Neuronal stem cell (in vitro differentiated cells): ENCODE data around the gene CCL24.
"Not testable (repeated sequence)": the region's sequence is repeated elsewhere in the genome, so short reads cannot be mapped to it uniquely, and the experiment has no call there.

ENCODE experiments used
- DNase-seq: peaks from one replicate; pipeline ENCODE4 v3.0.0-alpha.2; 2013; ENCODE audit warnings: low spot score
- H2AFZ ChIP-seq: one replicate; pipeline ENCODE4 v1.6.1; 2013; ENCODE audit warnings: mild to moderate bottlenecking, low read length, inconsistent platforms
- H2AK5ac ChIP-seq: 2 replicates; pipeline ENCODE4 v1.6.1; 2013; ENCODE audit warnings: low read depth, mild to moderate bottlenecking, inconsistent platforms, low read length, moderate library complexity, mixed read lengths
- H2BK120ac ChIP-seq: 2 replicates; pipeline ENCODE4 v1.6.1; 2013; ENCODE audit warnings: low read depth, mild to moderate bottlenecking, inconsistent platforms, low read length, moderate library complexity, mixed read lengths
- H2BK12ac ChIP-seq: one replicate; pipeline ENCODE4 v1.6.1; 2013; ENCODE audit warnings: low read length, inconsistent platforms
- H2BK15ac ChIP-seq: 2 replicates; pipeline ENCODE4 v1.6.1; 2013; ENCODE audit warnings: mild to moderate bottlenecking, low read length, inconsistent platforms, mixed read lengths
- H2BK5ac ChIP-seq: one replicate; pipeline ENCODE4 v1.6.1; 2013; ENCODE audit warnings: inconsistent platforms, mild to moderate bottlenecking, low read length, moderate library complexity
- H3K14ac ChIP-seq: one replicate; pipeline ENCODE4 v1.6.1; 2013; ENCODE audit warnings: low read length, inconsistent platforms
- H3K18ac ChIP-seq: 2 replicates; pipeline ENCODE4 v1.6.1; 2013; ENCODE audit warnings: low read length, inconsistent platforms
- H3K23ac ChIP-seq: 2 replicates; pipeline ENCODE4 v1.6.1; 2013; ENCODE audit warnings: low read depth, mild to moderate bottlenecking, mixed read lengths, low read length, inconsistent platforms; ENCODE audit not compliant: poor library complexity
- H3K27ac ChIP-seq: replicated peaks from 3 replicates; pipeline ENCODE4 v1.5.1; 2013; ENCODE audit warnings: low read length, inconsistent platforms
- H3K27me3 ChIP-seq, 3 experiments: 2 replicates each; pipeline ENCODE4 v1.6.1; 2013; ENCODE audit warnings: low read length in 3 of 3, mild to moderate bottlenecking in 2 of 3, inconsistent platforms in 1 of 3, low read depth in 1 of 3, mixed read lengths in 1 of 3, moderate library complexity in 1 of 3; ENCODE audit not compliant: control insufficient read depth in 3 of 3, insufficient read depth in 3 of 3
- H3K36me3 ChIP-seq, 2 donors: replicated peaks in 1 of 2; 2 replicates each; pipeline ENCODE4 v1.6.1; 2013; ENCODE audit warnings: low read length in 2 of 2; ENCODE audit not compliant: control insufficient read depth in 2 of 2, insufficient read depth in 2 of 2
- H3K4ac ChIP-seq: 2 replicates; pipeline ENCODE4 v1.6.1; 2013; ENCODE audit warnings: inconsistent platforms, mild to moderate bottlenecking, low read length, moderate library complexity
- H3K4me1 ChIP-seq, 2 donors: 1 replicate in 1 of 2; 2 replicates in 1 of 2; pipeline ENCODE4 v1.6.1; 2013; ENCODE audit warnings: low read length in 2 of 2, low read depth in 1 of 2; ENCODE audit not compliant: control insufficient read depth in 2 of 2, insufficient read depth in 1 of 2
- H3K4me2 ChIP-seq: one replicate; pipeline ENCODE4 v1.6.1; 2013; ENCODE audit warnings: mild to moderate bottlenecking, low read length, inconsistent platforms; ENCODE audit not compliant: insufficient read depth, poor library complexity, severe bottlenecking
- H3K4me3 ChIP-seq, 2 donors: 2 replicates each; pipeline ENCODE4 v1.5.1; 2013; ENCODE audit warnings: low read length in 2 of 2, mild to moderate bottlenecking in 2 of 2, inconsistent platforms in 1 of 2, moderate library complexity in 1 of 2
- H3K79me1 ChIP-seq: one replicate; pipeline ENCODE4 v1.6.1; 2013; ENCODE audit warnings: low read depth, mild to moderate bottlenecking, inconsistent platforms, low read length, moderate library complexity
- H3K9ac ChIP-seq: one replicate; pipeline ENCODE4 v1.6.1; 2013; ENCODE audit warnings: mild to moderate bottlenecking, low read depth, low read length, inconsistent platforms; ENCODE audit not compliant: poor library complexity
- H3K9me3 ChIP-seq, 2 donors: replicated peaks in 1 of 2; 2 replicates each; pipeline versions ENCODE3 to v1.6.1; 2013; ENCODE audit warnings: low read length in 2 of 2, mild to moderate bottlenecking in 2 of 2, inconsistent platforms in 1 of 2, low read depth in 1 of 2, mixed read lengths in 1 of 2, moderate library complexity in 1 of 2; ENCODE audit not compliant: control insufficient read depth in 2 of 2, insufficient read depth in 1 of 2
- H4K8ac ChIP-seq: one replicate; pipeline ENCODE4 v1.6.1; 2013; ENCODE audit warnings: low read depth, mild to moderate bottlenecking, inconsistent platforms, low read length, moderate library complexity
- H4K91ac ChIP-seq: one replicate; pipeline ENCODE4 v1.6.1; 2013; ENCODE audit warnings: low read length, low read depth, mild to moderate bottlenecking, inconsistent platforms; ENCODE audit not compliant: poor library complexity
- WGBS, 2 donors: extraction: QIAGEN DNeasy Blood & Tissue Kit; methylation state at CpG; one replicate each; pipeline ENCODE4 v1.1.7; 2013; ENCODE audit warnings: missing lambda C conversion rate in 2 of 2, mixed read lengths in 1 of 2; ENCODE audit not compliant: insufficient read length in 2 of 2, insufficient replicate concordance in 1 of 2; ENCODE audit errors: extremely low coverage in 2 of 2; 5-methylcytosine and 5-hydroxymethylcytosine counted together

CCL24 gene

DNA sequence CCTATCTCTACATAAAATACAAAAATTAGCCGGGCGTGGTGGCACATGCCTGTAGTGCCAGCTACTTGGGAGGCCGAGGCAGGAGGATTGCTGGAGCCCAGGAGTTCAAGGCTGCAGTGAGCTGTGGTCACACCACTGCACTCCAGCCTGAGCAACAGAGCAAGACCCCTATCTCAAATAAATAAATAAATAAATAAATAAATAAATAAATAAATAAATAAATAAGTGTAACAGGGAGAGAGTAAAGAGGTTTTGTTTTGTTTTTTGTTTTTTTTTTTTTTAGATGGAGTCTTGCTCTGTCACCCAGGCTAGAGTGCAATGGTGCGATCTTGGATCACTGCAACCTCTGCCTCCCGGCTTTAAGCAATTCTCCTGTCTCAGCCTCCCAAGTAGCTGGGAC lies 21.0 kb downstream of the CCL24 start:
- not testable (repeated sequence) for H3K27ac ChIP-seq, H3K23ac ChIP-seq, H3K9me3 ChIP-seq, H3K79me1 ChIP-seq, H2BK5ac ChIP-seq, H3K4ac ChIP-seq, H4K8ac ChIP-seq, H3K27me3 ChIP-seq, H3K4me1 ChIP-seq, H3K14ac ChIP-seq, H2BK120ac ChIP-seq, H3K4me3 ChIP-seq, H2AK5ac ChIP-seq, H3K18ac ChIP-seq, H3K36me3 ChIP-seq, H2AFZ ChIP-seq, DNase-seq, H2BK12ac ChIP-seq, H3K4me2 ChIP-seq, H3K9ac ChIP-seq, H4K91ac ChIP-seq, H2BK15ac ChIP-seq
- WGBS, 2 donors: no CpG with 5 or more reads among the region's 5 CpGs

DNA sequence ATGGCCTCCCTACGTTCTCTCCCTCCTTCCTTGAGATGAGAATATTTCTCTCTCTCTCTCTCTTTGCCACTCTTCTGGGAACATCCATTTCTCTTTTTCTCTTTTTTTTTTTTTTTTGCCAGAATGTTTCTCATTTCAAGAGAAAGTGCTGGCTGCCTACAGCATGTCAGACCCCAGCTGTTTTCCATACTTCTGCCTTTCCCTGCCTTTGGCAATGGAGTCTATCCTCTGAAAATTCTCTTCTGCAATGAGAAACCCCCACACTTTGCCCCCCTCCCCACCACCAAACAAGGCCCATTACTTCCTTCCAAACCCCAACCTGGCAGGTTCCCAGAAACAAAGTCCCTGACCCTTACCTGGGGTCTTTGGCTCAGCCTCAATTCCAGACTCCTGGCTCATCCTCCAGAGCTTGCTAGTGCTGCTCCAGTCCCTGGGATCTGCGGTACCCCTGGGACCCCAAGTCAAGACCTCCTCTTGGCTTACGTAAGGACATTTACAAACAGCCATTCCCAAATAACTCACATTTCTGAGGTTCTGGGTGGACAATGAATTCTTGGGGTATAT lies 24.2 kb downstream of the CCL24 start:
- Histone ChIP-seq H2BK120ac (no peak overlapping the region), H3K4me1 (no peaks in the 10 kb centered on the region), H3K9ac (no peak overlapping the region), H3K4me2 (no peak overlapping the region), H4K91ac (no peak overlapping the region), H3K23ac (no peak overlapping the region), H2BK5ac (no peak overlapping the region), H3K9me3 (no peaks in the 10 kb centered on the region), H3K27ac (no peak overlapping the region), H3K27me3 (peaks cover 0 to 4% (median 0%) of the 10 kb centered on the region in 3 experiments), H3K36me3 (no peaks in the 10 kb centered on the region), H3K4ac (no peak overlapping the region), H2BK12ac (no peak overlapping the region), H2AK5ac (peak overlapping the region; percentile 75), H3K18ac (no peak overlapping the region), H3K4me3 (no peak overlapping the region), H2BK15ac (no peak overlapping the region), H2AFZ (no peak overlapping the region), H4K8ac (no peak overlapping the region), H3K14ac (no peak overlapping the region), H3K79me1 (no peaks in the 10 kb centered on the region)
- no peak for DNase-seq
- WGBS, 2 donors: no CpG with 5 or more reads among the region's 3 CpGs

GRCh38 chr7:75788154-75788847 lies 25.3 kb downstream of the CCL24 start:
- H3K14ac ChIP-seq, H3K4me3 ChIP-seq, H2BK120ac ChIP-seq, H2BK12ac ChIP-seq, H2AFZ ChIP-seq, H3K79me1 ChIP-seq, H4K8ac ChIP-seq, H2BK5ac ChIP-seq, H3K18ac ChIP-seq, DNase-seq, H4K91ac ChIP-seq, H3K23ac ChIP-seq, H2AK5ac ChIP-seq, H2BK15ac ChIP-seq, H3K27me3 ChIP-seq, H3K4ac ChIP-seq, H3K9ac ChIP-seq, H3K4me2 ChIP-seq, H3K4me1 ChIP-seq, H3K36me3 ChIP-seq, H3K27ac ChIP-seq, H3K9me3 ChIP-seq: not testable (repeated sequence)
- no CpG with 5 or more reads among the region's 14 CpGs for WGBS, 2 donors

DNA sequence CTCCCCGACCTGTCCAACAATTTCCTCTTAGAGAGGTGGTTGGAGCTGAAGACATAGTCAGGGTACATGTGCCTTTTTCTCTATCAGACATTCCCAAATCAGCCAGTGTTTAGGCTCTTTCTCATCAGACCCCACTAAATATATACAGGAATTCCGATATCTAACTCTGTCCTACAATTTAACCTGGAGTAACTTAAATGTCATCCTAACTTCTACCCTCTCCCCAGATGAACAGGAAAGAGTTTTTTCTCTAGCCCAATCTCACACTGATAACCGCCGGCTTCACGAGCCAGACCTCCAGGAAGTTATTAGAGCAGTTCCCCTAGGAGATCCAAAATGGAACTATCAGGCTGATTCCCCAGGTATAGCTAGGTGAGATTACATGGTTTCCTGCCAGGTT lies 30.5 kb downstream of the CCL24 start:
- not testable (repeated sequence) for H2BK120ac ChIP-seq, H4K8ac ChIP-seq, H3K27me3 ChIP-seq, H3K4me1 ChIP-seq, H3K27ac ChIP-seq, H3K18ac ChIP-seq, H3K4me3 ChIP-seq, H2AK5ac ChIP-seq, H3K4ac ChIP-seq, H3K9ac ChIP-seq, H3K9me3 ChIP-seq, H2BK5ac ChIP-seq, H3K23ac ChIP-seq, H2AFZ ChIP-seq, H2BK15ac ChIP-seq, H2BK12ac ChIP-seq, H3K79me1 ChIP-seq, H4K91ac ChIP-seq, H3K14ac ChIP-seq, DNase-seq, H3K4me2 ChIP-seq, H3K36me3 ChIP-seq
- no CpG with 5 or more reads among the region's 5 CpGs for WGBS, 2 donors
